Natural killer cell (primary cell): Measurements from ENCODE around the gene ZNF138. TPM values are rescaled to one million over a fixed set of nuclear protein-coding genes. Genes with fewer than 3 reads are reported as not detected.

Source experiments
- ATAC-seq, 3 donors: fragments of 150-1000 bp in 2 of 3; fragments of 200-7000 bp in 1 of 3; cut with Tn5 transposase; 1 replicate in 1 of 3; 2 replicates in 2 of 3; pipeline ENCODE4 v1.10.0; 2021; ENCODE audit warnings: mild to moderate bottlenecking in 2 of 3, moderate library complexity in 2 of 3
- DNase-seq, 2 donors: peaks; one replicate each; pipeline versions ENCODE4 v3.0.0 to v3.0.0-alpha.2; 2013 to 2021; ENCODE audit warnings: mixed read lengths in 1 of 2
- H3K27ac ChIP-seq: one replicate; pipeline ENCODE4 v1.5.1; 2013; ENCODE audit warnings: mild to moderate bottlenecking, low read length
- H3K27me3 ChIP-seq: one replicate; pipeline ENCODE4 v1.6.1; 2013; ENCODE audit warnings: low read length; ENCODE audit not compliant: control insufficient read depth, insufficient read depth
- H3K36me3 ChIP-seq: one replicate; pipeline ENCODE4 v1.6.1; 2013; ENCODE audit warnings: low read length; ENCODE audit not compliant: control insufficient read depth, insufficient read depth
- H3K4me1 ChIP-seq: one replicate; pipeline ENCODE4 v1.6.1; 2013; ENCODE audit warnings: low read length; ENCODE audit not compliant: control insufficient read depth, insufficient read depth
- H3K4me3 ChIP-seq: one replicate; pipeline ENCODE4 v1.5.1; 2013; ENCODE audit warnings: low read length
- H3K9me3 ChIP-seq: one replicate; pipeline ENCODE4 v1.6.1; 2013; ENCODE audit warnings: low read length; ENCODE audit not compliant: control insufficient read depth, insufficient read depth
- H3K27ac Mint-ChIP-seq, 2 donors: one replicate each; pipeline ENCODE4 v1.8.0; 2022; ENCODE audit warnings: mild to moderate bottlenecking in 2 of 2, mixed read lengths in 2 of 2, moderate library complexity in 1 of 2
- H3K27me3 Mint-ChIP-seq, 2 donors: one replicate each; pipeline ENCODE4 v1.8.0; 2022; ENCODE audit warnings: low read depth in 2 of 2, mixed read lengths in 2 of 2
- H3K36me3 Mint-ChIP-seq: one replicate; pipeline ENCODE4 v1.8.0; 2022; ENCODE audit warnings: mixed read lengths
- H3K4me1 Mint-ChIP-seq, 2 donors: one replicate each; pipeline ENCODE4 v1.8.0; 2022; ENCODE audit warnings: mixed read lengths in 2 of 2
- H3K4me3 Mint-ChIP-seq: one replicate; pipeline ENCODE4 v1.8.0; 2022; ENCODE audit warnings: mild to moderate bottlenecking, moderate library complexity, mixed read lengths
- H3K9me3 Mint-ChIP-seq, 2 donors: one replicate each; pipeline ENCODE4 v1.8.0; 2022; ENCODE audit warnings: mixed read lengths in 2 of 2
- CTCF ChIP-seq: fragments of 200-600 bp; IDR thresholded peaks from one replicate; pipeline ENCODE4 v1.8.0; 2022; ENCODE audit warnings: antibody characterized with exemption
- WGBS: methylation state at CpG from one replicate; pipeline ENCODE4 v1.1.7; 2013; ENCODE audit warnings: missing lambda C conversion rate; ENCODE audit not compliant: insufficient coverage; 5-methylcytosine and 5-hydroxymethylcytosine counted together
- intact Hi-C: fragments of 100-400 bp; cut with micrococcal nuclease; formaldehyde crosslinking; loops from one replicate; pipeline ENCODE4 v1.14.2; 2022
- total RNA-seq, 4 donors: library from RNA; stranded (reverse); fragments of 120-200 nt in 1 of 4; gene quantifications; one replicate each; pipeline versions ENCODE4 v1.2.3 to v1.2.4, GENCODE V29; 2013 to 2022

ZNF138 gene
- total RNA-seq, 3 donors from 2014 or later (not counting 1 experiment from before 2014, with no cell fraction given), result 6.0 to 11.4 (median 8.0) TPM

GRCh38 chr7:64880322-64881297, 86.4 kb downstream of the ZNF138 start:
- Histone ChIP-seq H3K4me3 (no peak overlapping the region), H3K27me3 (peaks cover 14% of the 10 kb centered on the region), H3K4me1 (peaks cover 19% of the 10 kb centered on the region), H3K36me3 (no peaks in the 10 kb centered on the region), H3K9me3 (no peaks in the 10 kb centered on the region), H3K27ac (no peak overlapping the region)
- DNase-seq (peak in 1 of 2 donors; percentile 12), ATAC-seq (no peak)
- Mint-ChIP-seq H3K36me3 (no peaks in the 10 kb centered on the region), H3K4me1 (peaks cover 11 to 29% of the 10 kb centered on the region in 2 donors), H3K27me3 (peaks cover 54 to 56% of the 10 kb centered on the region in 2 donors), H3K27ac (no peak overlapping the region), H3K9me3 (peaks cover 0 to 2% of the 10 kb centered on the region in 2 donors), H3K4me3 (no peak overlapping the region)
- 96% methylated on average over 38 of the region's 38 CpGs for WGBS
- intact Hi-C loops, result no loop called here
- no peak for TF ChIP-seq CTCF

- H3K36me3 ChIP-seq, result no peaks in the 10 kb centered on the region
- no peak for TF ChIP-seq CTCF
- no peaks in the 10 kb centered on the region for H3K36me3 Mint-ChIP-seq
- peak in 1 of 2 donors; percentile 14 for DNase-seq
- no peaks in the 10 kb centered on the region for H3K9me3 ChIP-seq
- H3K4me1 Mint-ChIP-seq, result peaks cover 11 to 29% of the 10 kb centered on the region in 2 donors
- intact Hi-C loops, result no loop called here
- no peak overlapping the region for H3K27ac Mint-ChIP-seq
- no peak overlapping the region for H3K4me3 ChIP-seq
- H3K4me3 Mint-ChIP-seq, result no peak overlapping the region
- H3K9me3 Mint-ChIP-seq, result peaks cover 0 to 2% of the 10 kb centered on the region in 2 donors
- peaks cover 14% of the 10 kb centered on the region for H3K27me3 ChIP-seq
- ATAC-seq, result no peak
- H3K4me1 ChIP-seq, result peaks cover 19% of the 10 kb centered on the region
- H3K27ac ChIP-seq, result no peak overlapping the region
- peaks cover 61 to 65% of the 10 kb centered on the region in 2 donors for H3K27me3 Mint-ChIP-seq
- 82% methylated on average over 26 of the region's 26 CpGs for WGBS
Observed at GRCh38 chr7:64881461-64882287, 87.4 kb downstream of the ZNF138 start.

GRCh38 chr7:64882341-64883112, 88.3 kb downstream of the ZNF138 start:
- peaks cover 54 to 64% of the 10 kb centered on the region in 2 donors for H3K27me3 Mint-ChIP-seq
- peaks cover 11% of the 10 kb centered on the region for H3K27me3 ChIP-seq
- intact Hi-C loops, result no loop called here
- peak overlapping the region; percentile 61 for H3K4me3 Mint-ChIP-seq
- no peak for TF ChIP-seq CTCF
- peaks cover 0 to 2% of the 10 kb centered on the region in 2 donors for H3K9me3 Mint-ChIP-seq
- no peak overlapping the region for H3K27ac Mint-ChIP-seq
- H3K4me3 ChIP-seq, result no peak overlapping the region
- H3K36me3 Mint-ChIP-seq, result no peaks in the 10 kb centered on the region
- no peaks in the 10 kb centered on the region for H3K9me3 ChIP-seq
- 11% methylated on average over 55 of the region's 55 CpGs for WGBS
- peak; percentile 17 to 42 for DNase-seq
- no peaks in the 10 kb centered on the region for H3K36me3 ChIP-seq
- peaks cover 14% of the 10 kb centered on the region for H3K4me1 ChIP-seq
- peaks cover 11 to 21% of the 10 kb centered on the region in 2 donors for H3K4me1 Mint-ChIP-seq
- peak in 1 of 3 donors; percentile 55 for ATAC-seq
- H3K27ac ChIP-seq, result no peak overlapping the region

Other genes starting within 250 kb of the ZNF138 start
- 10 to 100 TPM in 2 of 3 donors, 1 to 10 TPM in 1; 8.9 to 17.9 (median 10.2) TPM for gene ZNF680, start 231.4 kb upstream of the ZNF138 start, total RNA-seq
- 10 to 100 TPM; 10.3 to 13.3 (median 10.4) TPM for gene ZNF107, start 128.3 kb upstream of the ZNF138 start, total RNA-seq
- gene ZNF273, start 108.8 kb downstream of the ZNF138 start, total RNA-seq, result 1 to 10 TPM; 2.9 to 4.2 (median 4.0) TPM
- 10 to 100 TPM in 1 of 3 donors, 1 to 10 TPM in 2; 5.2 to 12.7 (median 6.6) TPM for gene ZNF117, start 196.6 kb downstream of the ZNF138 start, total RNA-seq
- gene ERV3-1, start 212.3 kb downstream of the ZNF138 start, total RNA-seq, result 10 to 100 TPM; 26.3 to 35.1 (median 34.2) TPM